ENCODE data around the gene ZNF185.

GRCh38 chrX:152930516-152930915 is 32.6 kb downstream of the ZNF185 start:
- TF ChIP-seq FOXA1 (IDR thresholded peaks at IDR 0.05) = no peak
- no peak for TF ChIP-seq LEF1 (IDR thresholded peaks at IDR 0.05; ENCODE audit: borderline replicate concordance)
- TF ChIP-seq PKNOX1 (IDR thresholded peaks at IDR 0.05) = no peak
- no peak for TF ChIP-seq HDGF (IDR thresholded peaks at IDR 0.05; ENCODE audit: borderline replicate concordance)
- TF ChIP-seq SP1 (IDR thresholded peaks at IDR 0.05) = no peak
- TF ChIP-seq FOXM1 (IDR thresholded peaks at IDR 0.05; ENCODE audit: borderline replicate concordance) = no peak
- no peak for TF ChIP-seq TARDBP (IDR thresholded peaks at IDR 0.05)
- no peak for TF ChIP-seq SUZ12 (IDR thresholded peaks at IDR 0.05)
- no peak for TF ChIP-seq ZNF384 (IDR thresholded peaks at IDR 0.05)
- no peak for TF ChIP-seq BHLHE40 (IDR thresholded peaks at IDR 0.05; ENCODE audit: borderline replicate concordance)
- no peak for TF ChIP-seq L3MBTL2 (conservative IDR thresholded peaks at IDR 0.05)
- no peak for TF ChIP-seq CTBP1 (IDR thresholded peaks at IDR 0.05; ENCODE audit: borderline replicate concordance)

Measured in HEK293T (cell line).